SK-N-SH treated with all-trans-retinoic acid at 6 μM for 48 hours (cell line): Measurements from ENCODE around the gene WEE2.
"Not testable (repeated sequence)": the region's sequence is repeated elsewhere in the genome, so short reads cannot be mapped to it uniquely, and the experiment has no call there.

Experiments
- ATAC-seq: fragments of 200-7000 bp; cut with Tn5 transposase; 3 replicates; pipeline ENCODE4 v1.9.1; 2020; ENCODE audit warnings: mild to moderate bottlenecking, moderate library complexity
- ARNTL ChIP-seq: fragments of 450-650 bp; formaldehyde crosslinking; IDR thresholded peaks from 2 replicates; pipeline ENCODE4 v1.5.0; 2020; ENCODE audit warnings: low read depth, mild to moderate bottlenecking, moderate library complexity, borderline replicate concordance
- BACH2 ChIP-seq: fragments of 250-450 bp; sonication (Bioruptor Pico); IDR thresholded peaks from 2 replicates; pipeline ENCODE4 v1.9.0; 2021; ENCODE audit warnings: mild to moderate bottlenecking, borderline replicate concordance
- CSDC2 ChIP-seq: fragments of 250-450 bp; sonication (Bioruptor Pico); IDR thresholded peaks from 2 replicates; pipeline ENCODE4 v1.5.0; 2020; ENCODE audit warnings: mild to moderate bottlenecking, moderate library complexity
- ESRRG ChIP-seq: fragments of 250-450 bp; sonication (Bioruptor Pico); IDR thresholded peaks from 2 replicates; pipeline ENCODE4 v1.6.1; 2021; ENCODE audit warnings: mild to moderate bottlenecking
- GLIS3 ChIP-seq: fragments of 250-450 bp; sonication (Bioruptor Pico); IDR thresholded peaks from 2 replicates; pipeline ENCODE4 v1.5.0; 2020; ENCODE audit warnings: mild to moderate bottlenecking, moderate library complexity
- ISL1 ChIP-seq: fragments of 250-450 bp; sonication (Bioruptor Pico); IDR thresholded peaks from 2 replicates; pipeline ENCODE4 v2.1.2; 2022; ENCODE audit warnings: mild to moderate bottlenecking, moderate library complexity
- OSR1 ChIP-seq: fragments of 250-450 bp; sonication (Bioruptor Pico); IDR thresholded peaks from 2 replicates; pipeline ENCODE4 v1.8.0; 2022; ENCODE audit warnings: moderate library complexity, mild to moderate bottlenecking, inconsistent platforms
- PATZ1 ChIP-seq: fragments of 250-450 bp; sonication (Bioruptor Pico); IDR thresholded peaks from 2 replicates; pipeline ENCODE4 v1.8.0; 2020; ENCODE audit warnings: mild to moderate bottlenecking, moderate library complexity, borderline replicate concordance
- RARB ChIP-seq: fragments of 250-450 bp; sonication (Bioruptor Pico); IDR thresholded peaks from 2 replicates; pipeline ENCODE4 v1.8.0; 2021; ENCODE audit warnings: mild to moderate bottlenecking, moderate library complexity
- SNAI2 ChIP-seq: fragments of 250-450 bp; sonication (Bioruptor Pico); IDR thresholded peaks from 2 replicates; pipeline ENCODE4 v1.5.0; 2020; ENCODE audit warnings: mild to moderate bottlenecking, moderate library complexity
- TCF4 ChIP-seq: fragments of 250-450 bp; sonication (Bioruptor Pico); IDR thresholded peaks from 2 replicates; pipeline ENCODE4 v1.8.0; 2021; ENCODE audit warnings: mild to moderate bottlenecking, moderate library complexity, borderline replicate concordance
- TOX ChIP-seq: fragments of 250-450 bp; sonication (Bioruptor Pico); IDR thresholded peaks from 2 replicates; pipeline ENCODE4 v1.8.0; 2021; ENCODE audit warnings: mild to moderate bottlenecking, moderate library complexity, borderline replicate concordance
- ZC3H10 ChIP-seq: fragments of 250-450 bp; sonication (Bioruptor Pico); IDR thresholded peaks from 2 replicates; pipeline ENCODE4 v1.5.1; 2021; ENCODE audit warnings: mild to moderate bottlenecking, moderate library complexity
- ZFP30 ChIP-seq: fragments of 450-650 bp; formaldehyde crosslinking; IDR thresholded peaks from 2 replicates; pipeline ENCODE4 v1.5.0; 2022; ENCODE audit warnings: mild to moderate bottlenecking, moderate library complexity
- ZNF565 ChIP-seq: fragments of 450-650 bp; formaldehyde crosslinking; conservative IDR thresholded peaks from 2 replicates; pipeline ENCODE4 v1.5.0; 2020; ENCODE audit warnings: low read depth, mild to moderate bottlenecking, moderate library complexity
- ZNF70 ChIP-seq: fragments of 450-650 bp; formaldehyde crosslinking; IDR thresholded peaks from 2 replicates; pipeline ENCODE4 v1.5.0; 2020; ENCODE audit warnings: mild to moderate bottlenecking, moderate library complexity
- ZNF8 ChIP-seq: fragments of 450-650 bp; formaldehyde crosslinking; IDR thresholded peaks from 2 replicates; pipeline ENCODE4 v1.5.0; 2020; ENCODE audit warnings: mild to moderate bottlenecking, moderate library complexity
- TF ChIP-seq, protein P1 (sequence below): fragments of 250-450 bp; sonication (Bioruptor Pico); IDR thresholded peaks from 2 replicates; pipeline ENCODE4 v1.5.1; 2021; ENCODE audit warnings: mild to moderate bottlenecking, moderate library complexity
- TF ChIP-seq, protein P2 (sequence below): fragments of 250-450 bp; sonication (Bioruptor Pico); IDR thresholded peaks from 2 replicates; pipeline ENCODE4 v1.5.1; 2020; ENCODE audit warnings: low read depth, mild to moderate bottlenecking, moderate library complexity
- TF ChIP-seq, protein P3 (sequence below): fragments of 250-450 bp; sonication (Bioruptor Pico); IDR thresholded peaks from 2 replicates; pipeline ENCODE4 v1.5.0; 2020; ENCODE audit warnings: mild to moderate bottlenecking, moderate library complexity

The WEE2 gene

DNA sequence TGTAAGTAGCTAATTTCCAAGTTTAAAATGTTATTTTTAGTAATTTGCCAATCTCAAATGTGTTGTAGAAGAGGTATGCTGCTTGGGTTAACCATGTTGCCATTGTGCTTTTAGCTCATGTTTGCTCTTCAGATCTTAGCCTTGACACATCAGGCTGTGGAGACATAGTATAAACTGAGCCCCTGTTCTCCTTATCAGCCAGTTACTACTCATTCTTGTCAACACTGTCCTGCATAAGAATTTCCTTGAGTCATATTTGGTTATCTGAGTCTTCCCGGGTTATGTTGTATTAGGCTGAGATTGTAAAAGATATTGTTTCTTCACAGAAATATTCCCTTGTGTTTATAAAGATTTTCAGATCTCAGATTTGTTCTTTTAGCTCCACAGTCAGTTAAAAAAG, 34.1 kb downstream of the WEE2 start:
- TF ChIP-seq ZC3H10 (CRISPR knock-in tag), result no peak
- TF ChIP-seq ZFP30 (CRISPR knock-in tag), result no peak
- TF ChIP-seq GLIS3 (CRISPR knock-in tag), result no peak
- no peak for TF ChIP-seq ESRRG (CRISPR knock-in tag)
- TF ChIP-seq, protein P1, sequence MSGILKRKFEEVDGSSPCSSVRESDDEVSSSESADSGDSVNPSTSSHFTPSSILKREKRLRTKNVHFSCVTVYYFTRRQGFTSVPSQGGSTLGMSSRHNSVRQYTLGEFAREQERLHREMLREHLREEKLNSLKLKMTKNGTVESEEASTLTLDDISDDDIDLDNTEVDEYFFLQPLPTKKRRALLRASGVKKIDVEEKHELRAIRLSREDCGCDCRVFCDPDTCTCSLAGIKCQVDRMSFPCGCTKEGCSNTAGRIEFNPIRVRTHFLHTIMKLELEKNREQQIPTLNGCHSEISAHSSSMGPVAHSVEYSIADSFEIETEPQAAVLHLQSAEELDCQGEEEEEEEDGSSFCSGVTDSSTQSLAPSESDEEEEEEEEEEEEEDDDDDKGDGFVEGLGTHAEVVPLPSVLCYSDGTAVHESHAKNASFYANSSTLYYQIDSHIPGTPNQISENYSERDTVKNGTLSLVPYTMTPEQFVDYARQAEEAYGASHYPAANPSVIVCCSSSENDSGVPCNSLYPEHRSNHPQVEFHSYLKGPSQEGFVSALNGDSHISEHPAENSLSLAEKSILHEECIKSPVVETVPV (CRISPR knock-in tag), result no peak
- no peak for TF ChIP-seq RARB (CRISPR knock-in tag)
- TF ChIP-seq TCF4, result no peak
- TF ChIP-seq, protein P2, sequence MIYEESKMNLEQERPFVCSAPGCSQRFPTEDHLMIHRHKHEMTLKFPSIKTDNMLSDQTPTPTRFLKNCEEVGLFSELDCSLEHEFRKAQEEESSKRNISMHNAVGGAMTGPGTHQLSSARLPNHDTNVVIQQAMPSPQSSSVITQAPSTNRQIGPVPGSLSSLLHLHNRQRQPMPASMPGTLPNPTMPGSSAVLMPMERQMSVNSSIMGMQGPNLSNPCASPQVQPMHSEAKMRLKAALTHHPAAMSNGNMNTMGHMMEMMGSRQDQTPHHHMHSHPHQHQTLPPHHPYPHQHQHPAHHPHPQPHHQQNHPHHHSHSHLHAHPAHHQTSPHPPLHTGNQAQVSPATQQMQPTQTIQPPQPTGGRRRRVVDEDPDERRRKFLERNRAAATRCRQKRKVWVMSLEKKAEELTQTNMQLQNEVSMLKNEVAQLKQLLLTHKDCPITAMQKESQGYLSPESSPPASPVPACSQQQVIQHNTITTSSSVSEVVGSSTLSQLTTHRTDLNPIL (CRISPR knock-in tag), result no peak
- no peak for TF ChIP-seq ZNF8 (CRISPR knock-in tag)
- no peak for TF ChIP-seq PATZ1 (CRISPR knock-in tag)
- TF ChIP-seq ZNF70 (CRISPR knock-in tag), result no peak
- no peak for TF ChIP-seq CSDC2 (CRISPR knock-in tag)
- TF ChIP-seq SNAI2 (CRISPR knock-in tag), result no peak
- TF ChIP-seq ARNTL (CRISPR knock-in tag), result no peak
- TF ChIP-seq OSR1 (CRISPR knock-in tag), result no peak
- TF ChIP-seq TOX (CRISPR knock-in tag), result no peak
- no peak for TF ChIP-seq ZNF565 (CRISPR knock-in tag)
- TF ChIP-seq BACH2 (CRISPR knock-in tag), result no peak
- TF ChIP-seq, protein P3, sequence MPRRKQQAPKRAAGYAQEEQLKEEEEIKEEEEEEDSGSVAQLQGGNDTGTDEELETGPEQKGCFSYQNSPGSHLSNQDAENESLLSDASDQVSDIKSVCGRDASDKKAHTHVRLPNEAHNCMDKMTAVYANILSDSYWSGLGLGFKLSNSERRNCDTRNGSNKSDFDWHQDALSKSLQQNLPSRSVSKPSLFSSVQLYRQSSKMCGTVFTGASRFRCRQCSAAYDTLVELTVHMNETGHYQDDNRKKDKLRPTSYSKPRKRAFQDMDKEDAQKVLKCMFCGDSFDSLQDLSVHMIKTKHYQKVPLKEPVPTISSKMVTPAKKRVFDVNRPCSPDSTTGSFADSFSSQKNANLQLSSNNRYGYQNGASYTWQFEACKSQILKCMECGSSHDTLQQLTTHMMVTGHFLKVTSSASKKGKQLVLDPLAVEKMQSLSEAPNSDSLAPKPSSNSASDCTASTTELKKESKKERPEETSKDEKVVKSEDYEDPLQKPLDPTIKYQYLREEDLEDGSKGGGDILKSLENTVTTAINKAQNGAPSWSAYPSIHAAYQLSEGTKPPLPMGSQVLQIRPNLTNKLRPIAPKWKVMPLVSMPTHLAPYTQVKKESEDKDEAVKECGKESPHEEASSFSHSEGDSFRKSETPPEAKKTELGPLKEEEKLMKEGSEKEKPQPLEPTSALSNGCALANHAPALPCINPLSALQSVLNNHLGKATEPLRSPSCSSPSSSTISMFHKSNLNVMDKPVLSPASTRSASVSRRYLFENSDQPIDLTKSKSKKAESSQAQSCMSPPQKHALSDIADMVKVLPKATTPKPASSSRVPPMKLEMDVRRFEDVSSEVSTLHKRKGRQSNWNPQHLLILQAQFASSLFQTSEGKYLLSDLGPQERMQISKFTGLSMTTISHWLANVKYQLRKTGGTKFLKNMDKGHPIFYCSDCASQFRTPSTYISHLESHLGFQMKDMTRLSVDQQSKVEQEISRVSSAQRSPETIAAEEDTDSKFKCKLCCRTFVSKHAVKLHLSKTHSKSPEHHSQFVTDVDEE (CRISPR knock-in tag), result no peak
- no peak for ATAC-seq

- TF ChIP-seq SNAI2 (CRISPR knock-in tag) (no peak), TOX (CRISPR knock-in tag) (no peak), ZC3H10 (CRISPR knock-in tag) (no peak), PATZ1 (CRISPR knock-in tag) (no peak), TCF4 (no peak)
- TF ChIP-seq, protein P1 (CRISPR knock-in tag), result no peak
- no peak for ATAC-seq
These were observed 36.0 kb downstream of the WEE2 start for GRCh38 chr7:141744131-141744530.

GRCh38 chr7:141748396-141748795, 40.2 kb downstream of the WEE2 start:
- ATAC-seq, result no peak
- no peak for TF ChIP-seq OSR1 (CRISPR knock-in tag)
- TF ChIP-seq, protein P1 (CRISPR knock-in tag), result no peak
- no peak for TF ChIP-seq ISL1 (CRISPR knock-in tag)

GRCh38 chr7:141751904-141752303, 43.8 kb downstream of the WEE2 start:
- ATAC-seq, result not testable (repeated sequence)
